Adipose tissue (tissue), 3 donors: ENCODE results near the gene DUOXA1. TPM values are rescaled to one million over a fixed set of nuclear protein-coding genes. Genes with fewer than 3 reads are reported as not detected.

ENCODE experiments used
- H3K27ac ChIP-seq: one replicate; pipeline ENCODE4 v1.5.1; 2013; ENCODE audit warnings: low read depth, low read length
- WGBS, 3 donors: extraction: QIAGEN DNeasy Blood & Tissue Kit; methylation state at CpG; one replicate each; pipeline ENCODE4 v1.1.7; 2013; 5-methylcytosine and 5-hydroxymethylcytosine counted together
- polyA plus RNA-seq, 3 donors: library from polyadenylated mRNA; stranded (reverse); fragments of 200-250 nt; gene quantifications; one replicate each; pipeline ENCODE4 v1.2.3, GENCODE V29; 2013
- donor health status: healthy with polysubstance abuse.
- donor health status: Bipolar disorder and iron deficiency.
- donor health status: healthy.

DUOXA1 gene
- polyA plus RNA-seq, 3 donors, result 0.14 to 3.3 (median 0.90) TPM

DNA sequence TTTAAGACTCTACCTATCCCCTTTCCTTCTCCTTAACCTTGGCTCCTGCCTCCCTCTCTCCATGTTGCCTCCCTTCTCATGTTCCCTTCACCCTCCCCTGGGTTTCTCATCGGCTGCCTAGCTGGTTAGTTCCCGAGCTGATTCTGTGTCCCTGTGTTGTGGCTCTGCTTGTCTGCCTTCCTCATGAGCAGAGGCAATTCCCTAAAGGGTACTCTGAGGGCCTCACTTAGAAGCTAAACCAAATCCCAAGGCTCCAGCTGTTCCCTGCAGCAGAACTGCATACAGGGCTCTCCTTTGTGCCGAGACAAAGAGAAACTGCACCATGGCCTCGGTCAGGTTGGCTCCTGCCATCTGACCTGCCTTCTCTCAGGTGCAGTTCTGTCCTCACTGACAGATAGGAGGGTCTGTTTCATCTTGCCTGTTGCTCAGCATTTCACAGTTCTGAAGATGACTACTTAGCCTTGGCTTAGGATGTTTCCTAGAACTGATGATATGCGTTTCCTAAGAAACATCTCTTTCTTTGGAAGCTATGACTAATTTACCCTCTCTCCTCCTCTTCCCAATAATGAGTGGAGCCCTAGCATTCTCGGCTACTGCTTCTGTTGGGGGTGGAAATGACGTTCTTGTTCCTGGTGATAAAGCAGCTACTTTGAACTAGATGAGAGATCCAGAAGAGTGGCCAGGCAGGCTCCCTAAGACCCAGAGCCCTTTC is 27.2 kb upstream of the DUOXA1 start:
- H3K27ac ChIP-seq, result no peak overlapping the region
- 71 to 85% (median 78%) methylated on average over 7 of the region's 7 CpGs for WGBS, 3 donors

GRCh38 chr15:45155739-45156138 is 26.1 kb upstream of the DUOXA1 start:
- WGBS, 3 donors, result 70 to 88% (median 75%) methylated on average over 8 of the region's 8 CpGs
- H3K27ac ChIP-seq, result no peak overlapping the region

GRCh38 chr15:45151998-45152828 is 22.5 kb upstream of the DUOXA1 start:
- WGBS, 3 donors, result 94 to 96% (median 94%) methylated on average over 36 of the region's 36 CpGs
- H3K27ac ChIP-seq, result no peak overlapping the region

DNA sequence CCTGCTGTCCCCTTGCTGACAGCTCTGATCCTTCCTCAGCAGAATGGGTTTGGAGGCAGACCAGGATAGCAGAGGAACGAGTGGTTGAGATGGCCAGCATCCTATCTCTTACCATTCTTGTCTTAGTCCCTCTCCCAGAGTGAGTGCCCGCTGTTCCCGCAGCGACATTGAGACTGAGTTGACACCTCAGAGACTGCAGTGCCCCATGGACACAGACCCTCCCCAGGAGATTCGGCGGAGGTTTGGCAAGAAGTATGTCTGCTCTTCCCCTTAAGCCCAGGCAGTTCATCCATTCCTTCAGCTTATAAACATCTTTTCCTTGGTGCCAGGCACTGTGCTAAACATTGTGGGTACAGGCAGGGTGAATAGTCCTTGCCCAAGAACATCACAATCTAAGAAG is 21.3 kb upstream of the DUOXA1 start:
- 86 to 95% (median 93%) methylated on average over 6 of the region's 6 CpGs for WGBS, 3 donors
- no peak overlapping the region for H3K27ac ChIP-seq

- 75 to 87% (median 77%) methylated on average over 6 of the region's 6 CpGs for WGBS, 3 donors
Observed at GRCh38 chr15:45150481-45150880, 20.8 kb upstream of the DUOXA1 start.

GRCh38 chr15:45149060-45149459 is 19.4 kb upstream of the DUOXA1 start:
- no peak overlapping the region for H3K27ac ChIP-seq
- WGBS, 3 donors, result 72 to 97% (median 91%) methylated on average over 1 of the region's 1 CpG

More at GRCh38 chr15:45150481-45150880, 20.8 kb upstream of the DUOXA1 start:
- no peak overlapping the region for H3K27ac ChIP-seq

DNA sequence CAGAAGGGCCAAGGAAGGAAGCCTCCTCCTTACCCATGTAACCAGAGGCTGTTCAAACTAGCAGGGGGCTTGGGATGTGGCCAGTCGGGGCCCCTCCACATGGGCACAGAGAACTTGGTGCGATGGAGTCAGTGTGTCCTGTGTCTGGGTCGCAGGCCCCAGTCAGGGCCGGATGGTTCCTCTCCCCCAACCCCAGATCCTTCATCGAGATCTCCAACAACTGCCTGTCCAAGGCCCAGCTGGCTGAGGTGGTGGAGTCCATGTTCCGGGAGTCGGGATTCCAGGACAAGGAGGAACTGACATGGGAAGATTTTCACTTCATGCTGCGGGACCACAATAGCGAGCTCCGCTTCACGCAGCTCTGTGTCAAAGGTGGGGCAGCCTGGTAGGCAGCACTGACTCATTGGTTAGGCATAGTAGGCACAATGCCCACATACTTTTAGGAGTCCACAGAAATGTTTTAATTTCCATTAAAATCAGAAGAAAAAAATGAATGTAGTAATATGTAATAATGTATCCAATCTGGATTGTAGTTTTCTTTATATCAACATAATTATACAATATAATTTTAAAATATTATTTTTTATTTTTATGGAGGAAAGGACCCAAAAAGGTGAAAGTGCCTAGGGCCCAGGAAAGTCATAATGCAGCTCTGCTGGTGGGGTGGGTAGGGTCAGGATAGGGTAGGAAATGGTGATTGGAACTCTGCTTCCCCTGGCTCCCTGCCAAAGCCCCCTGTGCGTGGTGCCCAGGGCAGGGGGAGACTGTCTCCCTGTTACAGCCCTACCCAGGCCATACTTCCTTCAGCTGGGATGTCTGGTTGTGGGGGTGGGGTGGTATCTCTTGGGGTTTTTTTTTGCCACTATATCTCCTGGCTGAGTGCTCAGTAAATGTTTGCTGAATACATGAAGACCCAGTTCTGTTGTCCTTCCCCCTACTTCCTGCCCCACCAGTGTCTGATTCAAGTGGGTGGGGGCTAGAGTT is 18.7 kb upstream of the DUOXA1 start:
- H3K27ac ChIP-seq, result no peak overlapping the region
- WGBS, 3 donors, result 85 to 89% (median 88%) methylated on average over 12 of the region's 12 CpGs

DNA sequence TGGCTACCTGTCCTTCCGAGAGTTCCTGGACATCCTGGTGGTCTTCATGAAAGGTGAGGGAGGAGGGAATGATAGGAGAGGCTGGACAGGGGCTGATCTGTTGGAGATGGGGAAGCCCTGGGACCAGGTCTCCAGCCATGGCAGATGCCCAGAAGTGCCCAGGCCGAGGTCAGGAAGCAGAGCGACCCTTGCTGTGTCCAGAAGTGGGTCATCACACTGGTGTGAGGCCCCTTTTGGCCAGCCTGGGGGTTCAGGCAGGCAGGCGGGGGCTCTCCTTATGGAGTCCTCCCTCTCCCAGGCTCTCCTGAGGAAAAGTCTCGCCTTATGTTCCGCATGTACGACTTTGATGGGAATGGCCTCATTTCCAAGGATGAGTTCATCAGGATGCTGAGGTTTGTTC is 17.9 kb upstream of the DUOXA1 start:
- H3K27ac ChIP-seq, result no peak overlapping the region
- 94 to 99% (median 97%) methylated on average over 7 of the region's 7 CpGs for WGBS, 3 donors

DNA sequence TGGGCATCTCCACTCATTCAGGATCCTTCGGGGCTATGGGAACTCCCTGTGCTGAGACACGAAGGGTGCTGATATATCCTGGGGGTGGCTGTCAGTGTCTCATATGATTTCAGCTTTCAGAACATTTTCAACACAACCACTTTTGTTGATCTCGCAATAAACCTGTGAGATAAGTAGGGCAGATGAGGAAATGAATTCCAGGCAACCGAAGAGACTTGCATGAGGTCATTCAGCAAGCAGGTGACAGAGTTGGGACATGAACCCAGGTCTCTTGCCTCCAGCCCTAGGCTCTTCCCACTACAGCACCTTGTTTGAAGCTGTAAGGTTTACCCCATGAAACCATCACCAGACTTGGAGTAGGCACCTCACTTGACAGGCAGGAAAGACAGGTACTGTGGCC is 16.7 kb upstream of the DUOXA1 start:
- no peak overlapping the region for H3K27ac ChIP-seq
- WGBS, 3 donors, result 73 to 83% (median 79%) methylated on average over 4 of the region's 4 CpGs

GRCh38 chr15:45144775-45145174 is 15.1 kb upstream of the DUOXA1 start:
- WGBS, 3 donors, result 53 to 85% (median 80%) methylated on average over 9 of the region's 9 CpGs
- no peak overlapping the region for H3K27ac ChIP-seq

- H3K27ac ChIP-seq, result no peak overlapping the region
- WGBS, 3 donors, result 85 to 89% (median 87%) methylated on average over 11 of the region's 11 CpGs
Observed at GRCh38 chr15:45143946-45144345, 14.3 kb upstream of the DUOXA1 start.

- no peak overlapping the region for H3K27ac ChIP-seq
- 86 to 87% (median 86%) methylated on average over 7 of the region's 7 CpGs for WGBS, 3 donors
Observed at GRCh38 chr15:45143056-45143455, 13.4 kb upstream of the DUOXA1 start.

GRCh38 chr15:45141386-45141785 is 11.7 kb upstream of the DUOXA1 start:
- H3K27ac ChIP-seq, result no peak overlapping the region
- 83 to 85% (median 83%) methylated on average over 5 of the region's 5 CpGs for WGBS, 3 donors

DNA sequence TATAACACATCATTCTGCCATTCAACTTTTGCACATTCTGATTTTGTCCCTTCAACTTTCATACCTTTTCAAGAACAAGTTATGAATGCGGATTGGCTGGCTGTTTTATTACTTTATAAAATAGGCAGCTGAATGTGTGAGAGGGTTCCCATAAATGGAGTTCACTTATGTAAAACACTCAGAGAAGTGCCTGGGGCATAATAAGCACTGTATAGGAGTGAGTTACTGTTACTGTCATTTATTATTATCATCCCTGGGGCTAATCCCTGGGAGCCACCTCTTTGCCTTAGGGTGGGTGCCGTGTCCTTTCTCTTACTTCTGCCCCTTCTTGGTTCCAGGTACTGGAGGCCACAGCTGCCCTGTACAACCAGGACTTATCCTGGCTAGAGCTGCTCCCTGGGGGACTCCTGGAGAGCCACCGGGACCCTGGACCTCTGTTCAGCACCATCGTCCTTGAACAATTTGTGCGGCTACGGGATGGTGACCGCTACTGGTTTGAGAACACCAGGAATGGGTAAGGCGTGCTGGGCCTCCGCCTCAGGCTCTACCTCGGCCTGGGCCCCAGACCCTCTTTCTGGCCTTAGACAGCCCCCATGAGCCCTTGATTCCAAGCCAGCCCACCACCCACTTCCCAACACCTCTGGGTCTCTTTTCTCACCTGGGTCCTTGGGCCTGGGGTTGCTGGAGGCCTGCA is 11.0 kb upstream of the DUOXA1 start:
- WGBS, 3 donors, result 94 to 96% (median 96%) methylated on average over 10 of the region's 10 CpGs

DNA sequence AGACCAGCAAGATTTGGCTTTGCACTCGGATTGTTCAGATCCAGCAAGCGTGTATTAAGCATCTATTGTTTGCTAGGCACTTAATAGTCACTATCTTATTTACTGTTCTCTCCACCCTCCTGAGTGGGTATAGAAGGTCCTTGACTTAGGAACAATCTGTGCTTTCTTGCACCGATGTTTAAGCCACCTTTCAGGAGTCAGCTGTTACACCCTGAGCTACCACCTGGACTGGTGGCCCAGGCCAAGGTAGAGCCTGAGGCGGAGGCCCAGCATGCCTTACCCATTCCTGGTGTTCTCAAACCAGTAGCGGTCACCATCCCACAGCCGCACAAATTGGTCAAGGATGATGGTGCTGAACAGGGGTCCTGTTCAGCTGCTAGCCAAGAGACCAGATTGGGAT is 10.1 kb upstream of the DUOXA1 start:
- no peak overlapping the region for H3K27ac ChIP-seq
- 79 to 92% (median 90%) methylated on average over 6 of the region's 6 CpGs for WGBS, 3 donors

More for the DNA sequence above, 11.0 kb upstream of the DUOXA1 start:
- no peak overlapping the region for H3K27ac ChIP-seq

DNA sequence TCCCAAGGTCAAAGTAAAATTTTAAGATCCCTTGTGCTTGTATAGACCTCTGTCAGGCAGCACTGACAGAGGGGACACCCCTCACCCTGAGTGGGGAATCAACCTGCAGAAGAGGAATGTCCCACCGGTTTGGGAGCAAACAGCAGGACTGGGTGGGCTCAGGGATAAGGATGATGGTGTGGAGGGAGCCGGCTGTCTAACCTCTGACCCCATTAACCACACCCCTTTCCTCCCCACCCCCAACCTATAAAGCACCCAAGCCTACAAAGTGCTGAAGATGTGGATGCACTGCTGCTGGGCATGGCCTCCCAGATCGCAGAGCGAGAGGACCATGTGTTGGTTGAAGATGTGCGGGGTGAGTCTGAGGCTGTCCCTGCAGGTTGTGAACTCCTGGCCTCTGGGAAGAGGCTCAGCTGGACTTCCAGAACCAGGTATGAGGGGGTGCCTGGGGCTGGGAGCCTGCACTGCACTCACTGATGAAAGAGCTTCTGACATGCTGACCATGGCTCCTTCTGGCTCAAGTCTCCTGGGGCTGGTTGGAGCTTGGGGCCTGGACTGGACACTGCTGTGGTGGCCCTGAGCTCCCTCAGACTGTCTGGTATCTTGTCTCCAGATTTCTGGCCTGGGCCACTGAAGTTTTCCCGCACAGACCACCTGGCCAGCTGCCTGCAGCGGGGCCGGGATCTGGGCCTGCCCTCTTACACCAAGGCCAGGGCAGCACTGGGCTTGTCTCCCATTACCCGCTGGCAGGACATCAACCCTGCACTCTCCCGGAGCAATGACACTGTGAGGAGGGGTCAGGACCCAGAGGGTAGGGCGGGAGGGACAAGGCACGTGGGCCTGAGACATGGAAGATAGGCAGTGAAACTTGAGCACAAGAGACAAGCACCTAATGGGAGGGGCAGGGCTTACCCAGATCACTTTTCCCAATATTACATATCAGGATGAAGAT is 9.4 kb upstream of the DUOXA1 start:
- H3K27ac ChIP-seq, result no peak overlapping the region
- WGBS, 3 donors, result 67 to 77% (median 76%) methylated on average over 12 of the region's 12 CpGs

- WGBS, 3 donors, result 76 to 85% (median 81%) methylated on average over 8 of the region's 8 CpGs
- no peak overlapping the region for H3K27ac ChIP-seq
Observed at GRCh38 chr15:45137703-45138102, 8.0 kb upstream of the DUOXA1 start.
